ENCODE data around the gene POLN. TPM values are rescaled to one million over a fixed set of nuclear protein-coding genes. Genes with fewer than 3 reads are reported as not detected.

POLN gene
- total RNA-seq, 1 donor from 2014 or later, result 0.21 TPM

GRCh38 chr4:2062168-2062807 is 179.6 kb downstream of the POLN start:
- peaks cover 15% of the 10 kb centered on the region for H3K27me3 ChIP-seq
- intact Hi-C loops (cut with DNase I), result no loop called here
- no peaks in the 10 kb centered on the region for H3K9me3 ChIP-seq

GRCh38 chr4:2061186-2062131 is 180.5 kb downstream of the POLN start:
- no peak overlapping the region for H3K27ac ChIP-seq
- TF ChIP-seq, protein P1, sequence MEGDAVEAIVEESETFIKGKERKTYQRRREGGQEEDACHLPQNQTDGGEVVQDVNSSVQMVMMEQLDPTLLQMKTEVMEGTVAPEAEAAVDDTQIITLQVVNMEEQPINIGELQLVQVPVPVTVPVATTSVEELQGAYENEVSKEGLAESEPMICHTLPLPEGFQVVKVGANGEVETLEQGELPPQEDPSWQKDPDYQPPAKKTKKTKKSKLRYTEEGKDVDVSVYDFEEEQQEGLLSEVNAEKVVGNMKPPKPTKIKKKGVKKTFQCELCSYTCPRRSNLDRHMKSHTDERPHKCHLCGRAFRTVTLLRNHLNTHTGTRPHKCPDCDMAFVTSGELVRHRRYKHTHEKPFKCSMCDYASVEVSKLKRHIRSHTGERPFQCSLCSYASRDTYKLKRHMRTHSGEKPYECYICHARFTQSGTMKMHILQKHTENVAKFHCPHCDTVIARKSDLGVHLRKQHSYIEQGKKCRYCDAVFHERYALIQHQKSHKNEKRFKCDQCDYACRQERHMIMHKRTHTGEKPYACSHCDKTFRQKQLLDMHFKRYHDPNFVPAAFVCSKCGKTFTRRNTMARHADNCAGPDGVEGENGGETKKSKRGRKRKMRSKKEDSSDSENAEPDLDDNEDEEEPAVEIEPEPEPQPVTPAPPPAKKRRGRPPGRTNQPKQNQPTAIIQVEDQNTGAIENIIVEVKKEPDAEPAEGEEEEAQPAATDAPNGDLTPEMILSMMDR (IDR thresholded peaks at IDR 0.05), result no peak
- intact Hi-C loops (cut with DNase I), result no loop called here
- H3K4me3 ChIP-seq, result no peak overlapping the region
- no peaks in the 10 kb centered on the region for H3K36me3 ChIP-seq
- DNase-seq (ENCODE audit: low spot score in 2 of 2), result no peak
- H3K9me3 ChIP-seq, result no peaks in the 10 kb centered on the region
- H3K27me3 ChIP-seq, result peaks cover 15% of the 10 kb centered on the region
- peaks cover 0 to 2% of the 10 kb centered on the region in 2 donors for H3K4me1 ChIP-seq

More at GRCh38 chr4:2062168-2062807, 179.6 kb downstream of the POLN start:
- H3K4me1 ChIP-seq, result peaks cover 0 to 2% of the 10 kb centered on the region in 2 donors
- H3K36me3 ChIP-seq, result no peaks in the 10 kb centered on the region
- TF ChIP-seq, protein P1 (IDR thresholded peaks at IDR 0.05), result no peak
- DNase-seq (ENCODE audit: low spot score in 2 of 2), result no peak
- H3K4me3 ChIP-seq, result no peak overlapping the region
- no peak overlapping the region for H3K27ac ChIP-seq

GRCh38 chr4:2060611-2061185 is 181.2 kb downstream of the POLN start:
- DNase-seq (ENCODE audit: low spot score in 2 of 2), result no peak
- Histone ChIP-seq H3K27me3 (peaks cover 15% of the 10 kb centered on the region), H3K4me3 (no peak overlapping the region)

GRCh38 chr4:2059726-2060602 is 182.0 kb downstream of the POLN start:
- peak overlapping the region; percentile 40 to 50 for H3K4me3 ChIP-seq
- no peaks in the 10 kb centered on the region for H3K36me3 ChIP-seq
- H3K9me3 ChIP-seq, result no peaks in the 10 kb centered on the region
- H3K4me1 ChIP-seq, result peaks cover 0 to 2% of the 10 kb centered on the region in 2 donors
- peaks cover 15% of the 10 kb centered on the region for H3K27me3 ChIP-seq
- no peak for DNase-seq (ENCODE audit: low spot score in 2 of 2)
- TF ChIP-seq, protein P1 (IDR thresholded peaks at IDR 0.05), result no peak
- intact Hi-C loops (cut with DNase I), result no loop called here
- H3K27ac ChIP-seq, result no peak overlapping the region

More at GRCh38 chr4:2060611-2061185, 181.2 kb downstream of the POLN start:
- Histone ChIP-seq H3K36me3 (no peaks in the 10 kb centered on the region), H3K9me3 (no peaks in the 10 kb centered on the region), H3K4me1 (peaks cover 0 to 2% of the 10 kb centered on the region in 2 donors), H3K27ac (no peak overlapping the region)
- intact Hi-C loops (cut with DNase I), result no loop called here
- TF ChIP-seq, protein P1 (IDR thresholded peaks at IDR 0.05), result no peak

All from ascending aorta (tissue), 2 donors.